Astrocyte (in vitro differentiated cells and primary cell): ENCODE measurements around the gene ZC3H4. TPM values are rescaled to one million over a fixed set of nuclear protein-coding genes. Genes with fewer than 3 reads are reported as not detected.

Source experiments
- DNase-seq: peaks from one replicate; pipeline ENCODE4 v3.0.0-alpha.2; 2010; ENCODE audit warnings: low read depth
- FAIRE-seq: peaks from 2 replicates; lab custom pipeline; 2011; peaks lifted over from hg19 to GRCh38; lab: Jason Lieb, UNC
- H2AFZ ChIP-seq: 2 replicates; pipeline ENCODE4 v1.6.0; 2012; ENCODE audit warnings: low read depth, low read length, inconsistent platforms
- H3K27ac ChIP-seq: 2 replicates; pipeline ENCODE4 v1.5.1; 2011; ENCODE audit warnings: low read depth, low read length, inconsistent platforms
- H3K27me3 ChIP-seq: 2 replicates; pipeline ENCODE4 v1.6.0; 2011; ENCODE audit warnings: low read length, inconsistent platforms; ENCODE audit not compliant: insufficient read depth
- H3K36me3 ChIP-seq: 2 replicates; pipeline ENCODE4 v1.5.1; 2011; ENCODE audit warnings: low read length, inconsistent platforms; ENCODE audit not compliant: insufficient read depth
- H3K4me1 ChIP-seq: 2 replicates; pipeline ENCODE4 v1.5.1; 2011; ENCODE audit warnings: low read length, inconsistent platforms; ENCODE audit not compliant: insufficient read depth
- H3K4me2 ChIP-seq: 2 replicates; pipeline ENCODE4 v1.6.0; 2012; ENCODE audit warnings: low read length, inconsistent platforms
- H3K4me3 ChIP-seq: 2 replicates; pipeline ENCODE4 v1.5.1; 2011; ENCODE audit warnings: low read depth, mild to moderate bottlenecking, low read length, inconsistent platforms; ENCODE audit not compliant: insufficient read depth
- H3K79me2 ChIP-seq: 2 replicates; pipeline ENCODE4 v1.6.0; 2012; ENCODE audit warnings: mild to moderate bottlenecking, low read length, inconsistent platforms; ENCODE audit not compliant: insufficient read depth
- H3K9ac ChIP-seq: 2 replicates; pipeline ENCODE4 v1.6.0; 2012; ENCODE audit warnings: mild to moderate bottlenecking, low read length, inconsistent platforms
- H3K9me3 ChIP-seq: 2 replicates; pipeline ENCODE4 v1.5.1; 2012; ENCODE audit warnings: low read depth, mild to moderate bottlenecking, low read length, inconsistent platforms; ENCODE audit not compliant: insufficient read depth
- H4K20me1 ChIP-seq: 2 replicates; pipeline ENCODE4 v1.6.0; 2012; ENCODE audit warnings: low read length, inconsistent platforms; ENCODE audit not compliant: insufficient read depth
- H3K27ac Mint-ChIP-seq: one replicate; pipeline ENCODE4 v1.8.0; 2021; ENCODE audit warnings: mild to moderate bottlenecking, mixed read lengths; ENCODE audit not compliant: unreplicated experiment
- H3K27me3 Mint-ChIP-seq: one replicate; pipeline ENCODE4 v1.8.0; 2021; ENCODE audit warnings: low read depth, mixed read lengths; ENCODE audit not compliant: unreplicated experiment
- H3K36me3 Mint-ChIP-seq: one replicate; pipeline ENCODE4 v1.8.0; 2021; ENCODE audit warnings: low read depth, mixed read lengths; ENCODE audit not compliant: unreplicated experiment
- H3K4me1 Mint-ChIP-seq: one replicate; pipeline ENCODE4 v1.8.0; 2021; ENCODE audit warnings: low read depth, mixed read lengths; ENCODE audit not compliant: unreplicated experiment
- H3K4me3 Mint-ChIP-seq: one replicate; pipeline ENCODE4 v1.8.0; 2021; ENCODE audit warnings: mild to moderate bottlenecking, moderate library complexity, mixed read lengths; ENCODE audit not compliant: unreplicated experiment
- H3K9me3 Mint-ChIP-seq: one replicate; pipeline ENCODE4 v1.8.0; 2021; ENCODE audit warnings: mild to moderate bottlenecking, mixed read lengths; ENCODE audit not compliant: unreplicated experiment
- CTCF ChIP-seq: IDR thresholded peaks from 2 replicates; pipeline ENCODE4 v1.5.1; 2011; ENCODE audit warnings: low read depth, mild to moderate bottlenecking, inconsistent platforms, low read length, moderate library complexity; ENCODE audit not compliant: insufficient read depth
- EZH2 ChIP-seq: IDR thresholded peaks from 2 replicates; pipeline ENCODE4 v1.6.1; 2012; ENCODE audit warnings: mild to moderate bottlenecking, low read length, inconsistent platforms; ENCODE audit not compliant: insufficient read depth
- total RNA-seq: library from RNA; stranded (reverse); gene quantifications from 2 replicates; pipeline ENCODE4 v1.2.1, GENCODE V29; 2021

ZC3H4 gene
- total RNA-seq, 1 donor from 2014 or later, result 42.3 TPM

- Mint-ChIP-seq H3K9me3 (no peaks in the 10 kb centered on the region), H3K4me1 (peaks cover under 1% of the 10 kb centered on the region), H3K27me3 (peaks cover 43% of the 10 kb centered on the region), H3K27ac (no peak overlapping the region), H3K4me3 (no peak overlapping the region), H3K36me3 (no peaks in the 10 kb centered on the region)
- H3K36me3 ChIP-seq, result no peaks in the 10 kb centered on the region
- no peaks in the 10 kb centered on the region for H3K9me3 ChIP-seq
- no peak for DNase-seq
- TF ChIP-seq CTCF (no peak), EZH2 (no peak)
- H3K4me2 ChIP-seq, result no peak overlapping the region
- H3K79me2 ChIP-seq, result no peaks in the 10 kb centered on the region
- no peak overlapping the region for H3K9ac ChIP-seq
- no peak for FAIRE-seq
- peaks cover 5% of the 10 kb centered on the region for H4K20me1 ChIP-seq
- H3K4me3 ChIP-seq, result no peak overlapping the region
- no peak overlapping the region for H3K27ac ChIP-seq
- peaks cover 4% of the 10 kb centered on the region for H3K4me1 ChIP-seq
- H2AFZ ChIP-seq, result no peak overlapping the region
- H3K27me3 ChIP-seq, result peaks cover 38% of the 10 kb centered on the region
Measured at GRCh38 chr19:47026156-47026555, 87.4 kb downstream of the ZC3H4 start.

DNA sequence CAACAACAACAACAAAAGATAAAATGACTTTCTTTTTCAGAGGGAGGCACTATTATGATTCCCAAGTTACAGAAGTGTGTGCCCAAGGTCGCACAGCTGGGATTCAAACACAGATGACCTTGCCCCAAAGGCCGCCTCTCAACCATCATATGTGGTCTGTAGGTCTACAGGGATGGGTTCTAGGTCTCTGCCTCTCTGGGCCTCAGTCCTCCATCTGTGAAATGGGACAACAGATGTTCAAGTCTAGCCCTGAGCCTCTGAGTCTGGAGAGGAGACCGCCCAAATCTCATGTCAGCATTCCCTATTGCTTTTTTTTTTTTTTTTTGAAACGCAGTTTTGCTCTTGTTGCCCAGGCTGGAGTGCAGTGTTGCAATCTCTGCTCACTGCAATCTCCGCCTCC, 89.1 kb downstream of the ZC3H4 start:
- H3K36me3 Mint-ChIP-seq, result no peaks in the 10 kb centered on the region
- FAIRE-seq, result no peak
- H3K4me1 Mint-ChIP-seq, result peaks cover 1% of the 10 kb centered on the region
- H3K4me3 Mint-ChIP-seq, result no peak overlapping the region
- no peak for DNase-seq
- TF ChIP-seq EZH2 (no peak), CTCF (no peak)
- no peak overlapping the region for H3K27ac Mint-ChIP-seq
- no peaks in the 10 kb centered on the region for H3K9me3 Mint-ChIP-seq
- peaks cover 42% of the 10 kb centered on the region for H3K27me3 Mint-ChIP-seq
- Histone ChIP-seq H3K4me2 (no peak overlapping the region), H3K4me1 (peaks cover 8% of the 10 kb centered on the region), H2AFZ (no peak overlapping the region), H3K36me3 (no peaks in the 10 kb centered on the region), H3K9ac (no peak overlapping the region), H3K4me3 (no peak overlapping the region), H3K9me3 (no peaks in the 10 kb centered on the region), H3K27ac (no peak overlapping the region), H3K27me3 (peaks cover 46% of the 10 kb centered on the region), H4K20me1 (peaks cover 5% of the 10 kb centered on the region), H3K79me2 (no peaks in the 10 kb centered on the region)

GRCh38 chr19:47023448-47023794, 90.2 kb downstream of the ZC3H4 start:
- no peak for DNase-seq
- Mint-ChIP-seq H3K36me3 (no peaks in the 10 kb centered on the region), H3K4me3 (no peak overlapping the region), H3K9me3 (no peaks in the 10 kb centered on the region), H3K27ac (peak overlapping the region; percentile 34), H3K4me1 (peaks cover 1% of the 10 kb centered on the region), H3K27me3 (peaks cover 47% of the 10 kb centered on the region)
- Histone ChIP-seq H3K9me3 (no peaks in the 10 kb centered on the region), H4K20me1 (peaks cover 5% of the 10 kb centered on the region), H3K4me3 (no peak overlapping the region), H3K36me3 (no peaks in the 10 kb centered on the region), H3K27ac (no peak overlapping the region), H2AFZ (no peak overlapping the region), H3K9ac (no peak overlapping the region), H3K79me2 (no peaks in the 10 kb centered on the region), H3K27me3 (peaks cover 45% of the 10 kb centered on the region), H3K4me2 (no peak overlapping the region), H3K4me1 (peaks cover 8% of the 10 kb centered on the region)
- no peak for FAIRE-seq
- no peak for TF ChIP-seq CTCF
- TF ChIP-seq EZH2, result peak; percentile 25
